K562 (cell line): ENCODE measurements around the gene ATP2B1. TPM values are rescaled to one million over a fixed set of nuclear protein-coding genes. Genes with fewer than 3 reads are reported as not detected.

Source experiments
- AFF1 ChIP-seq, 2 experiments: fragments of 450-650 bp; IDR thresholded peaks; 2 replicates each; pipeline ENCODE4 v1.6.1; 2018; ENCODE audit warnings: mild to moderate bottlenecking in 2 of 2, low read depth in 1 of 2; ENCODE audit not compliant: partially characterized antibody in 2 of 2
- ARID1B ChIP-seq: fragments of 450-650 bp; IDR thresholded peaks from 2 replicates; pipeline ENCODE4 v1.6.1; 2016; ENCODE audit warnings: antibody characterized with exemption, mild to moderate bottlenecking, inconsistent platforms
- CC2D1A ChIP-seq: fragments of 450-650 bp; IDR thresholded peaks from 2 replicates; pipeline ENCODE4 v1.6.1; 2017; ENCODE audit warnings: mild to moderate bottlenecking
- CEBPB ChIP-seq: fragments of 450-650 bp; IDR thresholded peaks from 2 replicates; pipeline ENCODE4 v1.6.1; 2016; ENCODE audit warnings: missing genetic modification characterization, missing compliant biosample characterization
- CEBPG ChIP-seq, 3 experiments: fragments of 200-800 bp in 1 of 3; sonication (Bioruptor generic) in 1 of 3; sonication (generic) in 1 of 3; formaldehyde crosslinking in 1 of 3; IDR thresholded peaks in 2 of 3; conservative IDR thresholded peaks in 1 of 3; 2 replicates each; pipeline versions ENCODE4 v1.6.1 to v1.8.0; 2016 to 2022; ENCODE audit warnings: missing compliant biosample characterization in 2 of 3, missing genetic modification characterization in 2 of 3, mild to moderate bottlenecking in 1 of 3, missing genetic modification reagents in 1 of 3
- EP300 ChIP-seq: IDR thresholded peaks from 2 replicates; pipeline ENCODE4 v1.6.1; 2012; ENCODE audit warnings: low read length, improper control_type of control experiment
- HDAC1 ChIP-seq, 2 experiments: fragments of 450-650 bp; IDR thresholded peaks; 2 replicates each; pipeline ENCODE4 v1.6.1; 2016 to 2017; ENCODE audit warnings: inconsistent platforms in 1 of 2, mild to moderate bottlenecking in 1 of 2, moderate library complexity in 1 of 2
- KLF16 ChIP-seq: IDR thresholded peaks from 2 replicates; pipeline ENCODE4 v1.6.1; 2016; ENCODE audit warnings: antibody characterized with exemption
- NELFE ChIP-seq: IDR thresholded peaks from 2 replicates; pipeline ENCODE4 v1.6.1; 2011; ENCODE audit warnings: mild to moderate bottlenecking; ENCODE audit not compliant: insufficient read depth, insufficient read length
- NFIC ChIP-seq: fragments of 450-650 bp; IDR thresholded peaks from 2 replicates; pipeline ENCODE4 v1.6.1; 2017; ENCODE audit warnings: mild to moderate bottlenecking, inconsistent platforms
- PHB2 ChIP-seq: fragments of 450-650 bp; IDR thresholded peaks from 2 replicates; pipeline ENCODE4 v1.6.1; 2017; ENCODE audit warnings: low read depth
- PKNOX1 ChIP-seq: fragments of 450-650 bp; IDR thresholded peaks from 2 replicates; pipeline ENCODE4 v1.6.1; 2016
- POLR2AphosphoS5 ChIP-seq: IDR thresholded peaks from 2 replicates; pipeline ENCODE4 v1.6.1; 2011; ENCODE audit warnings: mild to moderate bottlenecking, low read depth, low read length, moderate library complexity; ENCODE audit not compliant: control insufficient read depth, insufficient read depth
- POLR2H ChIP-seq: IDR thresholded peaks from 2 replicates; pipeline ENCODE4 v1.6.1; 2016; ENCODE audit warnings: missing genetic modification characterization, low read depth, mild to moderate bottlenecking, control low read depth, missing compliant biosample characterization, moderate library complexity
- RFX1 ChIP-seq: fragments of 450-650 bp; IDR thresholded peaks from 2 replicates; pipeline ENCODE4 v1.6.1; 2016; ENCODE audit warnings: mild to moderate bottlenecking, moderate library complexity
- SOX6 ChIP-seq: fragments of 450-650 bp; IDR thresholded peaks from 2 replicates; pipeline ENCODE4 v1.6.1; 2014; ENCODE audit warnings: mild to moderate bottlenecking
- TEAD1 ChIP-seq, 2 experiments: fragments of 450-650 bp in 1 of 2; sonication (generic) in 1 of 2; formaldehyde crosslinking; IDR thresholded peaks; 2 replicates each; pipeline versions ENCODE4 v1.4.0 to v1.8.0; 2020 to 2022; ENCODE audit warnings: mild to moderate bottlenecking in 2 of 2, missing genetic modification reagents in 1 of 2
- U2AF2 ChIP-seq: fragments of 200-400 bp; formaldehyde crosslinking; optimal IDR thresholded peaks from 2 replicates; pipeline ENCODE3; 2017; ENCODE audit warnings: low read depth, mild to moderate bottlenecking, low read length
- ZMIZ1 ChIP-seq, 2 experiments: fragments of 150-350 bp in 1 of 2; IDR thresholded peaks; 2 replicates each; pipeline ENCODE4 v1.6.1; 2012 to 2016; ENCODE audit warnings: low read depth in 2 of 2, low read length in 2 of 2, mild to moderate bottlenecking in 1 of 2, moderate library complexity in 1 of 2
- ZNF311 ChIP-seq: fragments of 250-450 bp; sonication (Bioruptor Pico); IDR thresholded peaks from 2 replicates; pipeline ENCODE4 v1.4.0; 2020; ENCODE audit warnings: mild to moderate bottlenecking, moderate library complexity
- ZNF785 ChIP-seq: fragments of 250-450 bp; sonication (Bioruptor Pico); IDR thresholded peaks from 2 replicates; pipeline ENCODE4 v1.4.0; 2020; ENCODE audit warnings: mild to moderate bottlenecking
- polyA plus RNA-seq, 8 experiments: library from polyadenylated mRNA; depleted of rRNA in 4 of 8; stranded (reverse) in 5 of 8; unstranded in 3 of 8; fragments of >200 nt; fragmentation: Nextera tagmentation in 2 of 8; fragmentation: Illumina TruSeq in 1 of 8; extraction: Ambion mirVana in 2 of 8; extraction: Trizol in 1 of 8; gene quantifications; 2 replicates each; pipeline versions ENCODE4 v1.2.1 to v1.2.3, GENCODE V29; 2011 to 2014; ENCODE audit warnings: inconsistent platforms in 1 of 8, missing spikeins in 1 of 8
- total RNA-seq, 7 experiments: library from RNA; depleted of rRNA in 6 of 7; stranded (reverse); fragments of >200 nt in 6 of 7; fragmentation: Illumina TruSeq in 2 of 7; extraction: Trizol in 2 of 7; gene quantifications; 2 replicates each; pipeline versions ENCODE4 v1.2.1 to v1.2.3, GENCODE V29; 2011 to 2021; ENCODE audit warnings: low replicate concordance in 1 of 7

Gene ATP2B1
- total and polyA plus RNA-seq, 9 of the 15 experiments (the other 6 are each of a cell fraction or from before 2014, with no cell fraction given) = 8.6 to 39.0 (median 27.8) TPM

GRCh38 chr12:89679631-89680030, 29.0 kb downstream of the ATP2B1 start (continued):
- TF ChIP-seq POLR2AphosphoS5 (peak; percentile 74), PHB2 (peak; percentile 38; the same call in 1 of the 2 replicates), KLF16 (peak; percentile 63), AFF1 (IDR thresholded peaks at IDR 0.05; ENCODE audit: low read depth in 1 of 2, partially characterized antibody in 2 of 2) (peak in 1 of 2 experiments; percentile 33), SOX6 (peak; percentile 46; the same call in 1 of the 2 replicates), CC2D1A (peak; percentile 71; the same call in 1 of the 2 replicates), NFIC (peak; percentile 65), RFX1 (0 out of 2 replicates have a peak, but pooled peaks have one; percentile 10), PKNOX1 (no peak), NELFE (no peak), ZNF785 (CRISPR knock-in tag) (no peak), HDAC1 (IDR thresholded peaks at IDR 0.05) (peak in 1 of 2 experiments; percentile 45; a peak in 1 of 4 replicates), ARID1B (peak; percentile 95), ZNF311 (CRISPR knock-in tag) (no peak), TEAD1 (CRISPR knock-in tag; IDR thresholded peaks at IDR 0.05) (no peak), EP300 (peak; percentile 85), U2AF2 (no peak), CEBPB (peak; percentile 97), POLR2H (no peak), ZMIZ1 (IDR thresholded peaks at IDR 0.05; ENCODE audit: low read depth in 2 of 2, low read length in 2 of 2) (peak in 1 of 2 experiments; percentile 78; a peak in 1 of 4 replicates), CEBPG (CRISPR knock-in tag; IDR thresholded peaks at IDR 0.05) (no peak), CEBPG (tag; conservative IDR thresholded peaks at IDR 0.05 in 1 of 2, IDR thresholded peaks at IDR 0.05 in 1 of 2) (peak; percentile 48 to 81; a peak in 2 of 4 replicates)
